Measurements from ENCODE around the gene TNP2.
"Not testable (repeated sequence)": the region's sequence is repeated elsewhere in the genome, so short reads cannot be mapped to it uniquely, and the experiment has no call there.

The TNP2 gene

GRCh38 chr16:11301645-11302501, 32.7 kb upstream of the TNP2 start:
- DNase-seq, result no peak
- intact Hi-C loops (cut with DNase I), result no loop called here

GRCh38 chr16:11300560-11300892, 31.4 kb upstream of the TNP2 start:
- DNase-seq, result no peak

GRCh38 chr16:11299865-11300559, 30.9 kb upstream of the TNP2 start:
- intact Hi-C loops (cut with DNase I), result no loop called here
- no peak for DNase-seq

More at GRCh38 chr16:11300560-11300892, 31.4 kb upstream of the TNP2 start:
- intact Hi-C loops (cut with DNase I), result no loop called here

GRCh38 chr16:11298950-11299547, 29.9 kb upstream of the TNP2 start:
- intact Hi-C loops (cut with DNase I); DNase-seq: not testable (repeated sequence)

GRCh38 chr16:11298143-11298900, 29.2 kb upstream of the TNP2 start:
- intact Hi-C loops (cut with DNase I), result no loop called here

GRCh38 chr16:11297492-11298142, 28.5 kb upstream of the TNP2 start:
- DNase-seq, result peak; percentile 57 to 97 (median 71)
- intact Hi-C loops (cut with DNase I), result no loop called here

More at GRCh38 chr16:11298143-11298900, 29.2 kb upstream of the TNP2 start:
- no peak for DNase-seq

GRCh38 chr16:11296706-11297491, 27.8 kb upstream of the TNP2 start:
- intact Hi-C loops (cut with DNase I), result no loop called here
- DNase-seq, result no peak

- intact Hi-C loops (cut with DNase I), result no loop called here
- DNase-seq, result no peak
Measured at GRCh38 chr16:11296351-11296705, 27.2 kb upstream of the TNP2 start.

GRCh38 chr16:11295672-11296071, 26.5 kb upstream of the TNP2 start:
- intact Hi-C loops (cut with DNase I), result no loop called here

GRCh38 chr16:11292076-11292748, 23.1 kb upstream of the TNP2 start:
- no peak for DNase-seq
- intact Hi-C loops (cut with DNase I), result no loop called here

More at GRCh38 chr16:11295672-11296071, 26.5 kb upstream of the TNP2 start:
- DNase-seq, result no peak

GRCh38 chr16:11291091-11291703, 22.1 kb upstream of the TNP2 start:
- intact Hi-C loops (cut with DNase I), result no loop called here
- no peak for DNase-seq

GRCh38 chr16:11290102-11290893, 21.2 kb upstream of the TNP2 start:
- no peak for DNase-seq
- intact Hi-C loops (cut with DNase I), result no loop called here

- intact Hi-C loops (cut with DNase I); DNase-seq: not testable (repeated sequence)
Measured at GRCh38 chr16:11289696-11290095, 20.6 kb upstream of the TNP2 start.

- intact Hi-C loops (cut with DNase I), result no loop called here
- no peak for DNase-seq
Measured at GRCh38 chr16:11289202-11289601, 20.1 kb upstream of the TNP2 start.

- no peak for DNase-seq
- intact Hi-C loops (cut with DNase I), result no loop called here
Measured at GRCh38 chr16:11285842-11286241, 16.7 kb upstream of the TNP2 start.

GRCh38 chr16:11283820-11284248, 14.7 kb upstream of the TNP2 start:
- intact Hi-C loops (cut with DNase I), result no loop called here
- no peak for DNase-seq

GRCh38 chr16:11280616-11281522, 11.7 kb upstream of the TNP2 start, which contains the start of gene PRM1:
Gene PRM1 (minus strand): TSS chr16:11281330. CDS start chr16:11281238, 92 bp downstream.
- intact Hi-C loops (cut with DNase I), result no loop called here
- DNase-seq, result no peak
